HepG2 (cell line): ENCODE measurements around the gene MAP2K6. TPM values are rescaled to one million over a fixed set of nuclear protein-coding genes. Genes with fewer than 3 reads are reported as not detected.

ENCODE experiments used
- ATAC-seq: fragments of 200-7000 bp; cut with Tn5 transposase; 3 replicates; pipeline ENCODE4 v1.9.1; 2020; ENCODE audit warnings: mild to moderate bottlenecking, moderate library complexity
- BruUV-seq: library from RNA; stranded (reverse); fragments of 400-500 nt; replicated peaks from 2 replicates; lab custom pipeline; 2021; lab: Mats Ljungman, UMichigan
- CTCF ChIA-PET: fragments of 300-600 bp; formaldehyde crosslinking; extraction: SDS; loops from one replicate; lab custom pipeline; 2021; ENCODE audit warnings: low total read pairs, inconsistent platforms, low intra/inter-chr PET ratio; lab: Yijun Ruan, JAX
- POLR2A ChIA-PET: fragments of 350-600 bp; sonication (Branson Sonifier 250); formaldehyde crosslinking; loops from one replicate; lab custom pipeline; 2020; ENCODE audit warnings: antibody characterized with exemption, inconsistent platforms; lab: Yijun Ruan, JAX
- DNase-seq: peaks from one replicate; pipeline ENCODE4 v3.0.0-alpha.2; 2015; ENCODE audit warnings: low spot score
- FAIRE-seq: peaks from 3 replicates; lab custom pipeline; 2011; peaks lifted over from hg19 to GRCh38; lab: Jason Lieb, UNC
- H2AFZ ChIP-seq: one replicate; pipeline ENCODE4 v1.6.1; 2011; ENCODE audit warnings: low read length, inconsistent platforms
- H3K27ac ChIP-seq: fragments of 300-600 bp; 3 replicates; pipeline ENCODE4 v1.8.0; 2011; ENCODE audit warnings: mixed run types, mild to moderate bottlenecking, mixed read lengths, low read length, inconsistent platforms; ENCODE audit not compliant: insufficient read depth; ENCODE audit errors: extremely low read length
- H3K27me3 ChIP-seq, 2 experiments: fragments of 200-600 bp in 1 of 2; 2 replicates in 1 of 2; 3 replicates in 1 of 2; pipeline versions ENCODE4 v1.6.0 to v1.8.0; 2011; ENCODE audit warnings: low read length in 2 of 2, mild to moderate bottlenecking in 2 of 2, moderate library complexity in 2 of 2, inconsistent platforms in 1 of 2; ENCODE audit not compliant: insufficient read depth in 2 of 2, control insufficient read depth in 1 of 2
- H3K36me3 ChIP-seq, 2 experiments: fragments of 200-600 bp in 1 of 2; replicated peaks in 1 of 2; 2 replicates in 1 of 2; 3 replicates in 1 of 2; pipeline versions ENCODE4 v1.5.1 to v1.8.0; 2011; ENCODE audit warnings: low read length in 2 of 2, inconsistent platforms in 1 of 2; ENCODE audit not compliant: insufficient read depth in 2 of 2, control insufficient read depth in 1 of 2
- H3K4me1 ChIP-seq: 2 replicates; pipeline ENCODE4 v1.5.1; 2012; ENCODE audit warnings: low read length, inconsistent platforms; ENCODE audit not compliant: insufficient read depth
- H3K4me2 ChIP-seq: 2 replicates; pipeline ENCODE4 v1.6.0; 2011; ENCODE audit warnings: low read depth, low read length, inconsistent platforms
- H3K4me3 ChIP-seq, 3 experiments: fragments of 200-600 bp in 1 of 3; sonication (generic), shearing (Covaris generic) in 1 of 3; replicated peaks in 1 of 3; 2 replicates each; pipeline ENCODE4 v1.5.1; 2011 to 2016; ENCODE audit warnings: low read length in 3 of 3, inconsistent platforms in 2 of 3, low read depth in 2 of 3, mild to moderate bottlenecking in 2 of 3, control low read depth in 1 of 3, mixed read lengths in 1 of 3; ENCODE audit not compliant: insufficient read depth in 1 of 3
- H3K79me2 ChIP-seq: one replicate; pipeline ENCODE4 v1.6.1; 2011; ENCODE audit warnings: low read length, inconsistent platforms; ENCODE audit not compliant: insufficient read depth
- H3K9ac ChIP-seq: 2 replicates; pipeline ENCODE4 v1.6.0; 2011; ENCODE audit warnings: mild to moderate bottlenecking, low read depth, low read length, inconsistent platforms; ENCODE audit not compliant: insufficient read depth
- H3K9me3 ChIP-seq: 2 replicates; pipeline ENCODE4 v1.5.1; 2012; ENCODE audit warnings: mild to moderate bottlenecking, low read length
- H4K20me1 ChIP-seq: 2 replicates; pipeline ENCODE4 v1.6.0; 2011; ENCODE audit warnings: inconsistent platforms, mild to moderate bottlenecking, low read length, moderate library complexity; ENCODE audit not compliant: insufficient read depth
- GMEB2 ChIP-seq: IDR thresholded peaks from 2 replicates; pipeline ENCODE4 v1.6.1; 2016; ENCODE audit warnings: missing biosample characterization, missing genetic modification reagents, low read depth
- SOX5 ChIP-seq: IDR thresholded peaks from 2 replicates; pipeline ENCODE4 v1.6.1; 2016; ENCODE audit warnings: borderline replicate concordance
- ZBTB40 ChIP-seq, 2 experiments: fragments of 450-650 bp in 1 of 2; sonication (generic) in 1 of 2; formaldehyde crosslinking in 1 of 2; IDR thresholded peaks; 2 replicates each; pipeline versions ENCODE4 v1.6.1 to v1.8.0; 2016 to 2022; ENCODE audit warnings: antibody characterized with exemption in 1 of 2, mild to moderate bottlenecking in 1 of 2, missing genetic modification reagents in 1 of 2
- WGBS: methylation state at CpG from one replicate; pipeline ENCODE4 v1.1.6; 2017; ENCODE audit warnings: low lambda C conversion rate; 5-methylcytosine and 5-hydroxymethylcytosine counted together
- in situ Hi-C: cut with HindIII; loops from 2 replicates; pipeline ENCODE4 v1.10.0; 2017; ENCODE audit warnings: low pct_unique_long_range_greater_than_20kb; ENCODE audit not compliant: extremely low pct_ligation_motif_present
- intact Hi-C: fragments of 100-400 bp; cut with micrococcal nuclease; formaldehyde crosslinking; loops from one replicate; pipeline ENCODE4 v1.10.0; 2022; ENCODE audit not compliant: unreplicated experiment
- polyA plus RNA-seq, 8 experiments: library from polyadenylated mRNA; depleted of rRNA in 3 of 8; stranded (reverse) in 7 of 8; unstranded in 1 of 8; fragments of >200 nt; fragmentation: Illumina TruSeq in 4 of 8; extraction: Trizol in 4 of 8; gene quantifications; 2 replicates each; pipeline versions ENCODE4 v1.2.1 to v1.2.3, GENCODE V29; 2011 to 2016; ENCODE audit warnings: low read depth in 4 of 8, missing spikeins in 1 of 8, mixed read lengths in 1 of 8; ENCODE audit not compliant: insufficient read depth in 1 of 8
- total RNA-seq, 5 experiments: library from RNA; depleted of rRNA; stranded (reverse); fragments of >200 nt; fragmentation: Illumina TruSeq; extraction: Trizol; gene quantifications; 2 replicates each; pipeline ENCODE4 v1.2.3, GENCODE V29; 2016; ENCODE audit warnings: low read depth in 1 of 5

The MAP2K6 gene
- total and polyA plus RNA-seq, 2 of the 13 experiments (the other 11 are each of a cell fraction or from before 2014, with no cell fraction given), result 5.1 to 33.6 TPM

GRCh38 chr17:69538795-69539194 is 124.3 kb downstream of the MAP2K6 start:
- no peaks in the 10 kb centered on the region for H3K4me1 ChIP-seq
- intact Hi-C loops, result no loop called here
- WGBS, result 93% methylated on average over 2 of the region's 2 CpGs
- no peak for DNase-seq
- no TSS peak for BruUV-seq
- no peaks in the 10 kb centered on the region for H3K9me3 ChIP-seq
- TF ChIP-seq ZBTB40 (IDR thresholded peaks at IDR 0.05), result peak; percentile 41; the same call in 1 of the 2 replicates
- TF ChIP-seq ZBTB40 (CRISPR knock-in tag; IDR thresholded peaks at IDR 0.05), result peak; percentile 22; the same call in 1 of the 2 replicates
- TF ChIP-seq GMEB2 (CRISPR knock-in tag), result no peak
- TF ChIP-seq SOX5, result no peak
- H3K79me2 ChIP-seq, result no peaks in the 10 kb centered on the region
- ChIA-PET CTCF (no interaction called here), POLR2A (no interaction called here)
- H2AFZ ChIP-seq, result no peak overlapping the region
- in situ Hi-C loops, result no loop called here
- no peak overlapping the region for H3K27ac ChIP-seq
- H4K20me1 ChIP-seq, result no peaks in the 10 kb centered on the region
- H3K4me2 ChIP-seq, result no peak overlapping the region
- no peak for FAIRE-seq
- no peaks in the 10 kb centered on the region for H3K27me3 ChIP-seq
- no peak overlapping the region for H3K9ac ChIP-seq
- H3K4me3 ChIP-seq, result no peak overlapping the region
- ATAC-seq, result no peak
- H3K36me3 ChIP-seq, result peaks cover 0 to 2% of the 10 kb centered on the region in 2 experiments; a peak in 1 of 5 replicates
